ENCODE results near the gene VWA5B2. TPM values are rescaled to one million over a fixed set of nuclear protein-coding genes. Genes with fewer than 3 reads are reported as not detected.

Gene VWA5B2
- polyA plus RNA-seq, 4 donors = 1.4 to 15.3 (median 2.5) TPM

DNA sequence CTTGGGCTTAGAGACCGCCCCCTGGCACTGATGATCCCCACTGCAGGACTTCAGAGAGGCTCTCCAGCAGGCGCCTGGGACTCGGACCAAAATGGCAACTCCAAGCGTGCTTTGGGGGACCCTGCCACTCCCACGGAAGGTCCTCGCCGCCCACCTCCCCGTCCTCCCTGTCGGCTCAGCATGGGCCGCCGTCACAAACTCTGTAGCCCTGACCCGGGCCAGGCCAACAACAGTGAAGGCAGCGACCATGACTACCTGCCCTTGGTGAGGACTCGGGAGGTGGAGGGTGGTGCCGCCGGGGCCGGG, 11.7 kb downstream of the VWA5B2 start:
- Histone ChIP-seq H3K4me1 (ENCODE audit: control insufficient read depth in 3 of 3, insufficient read depth in 2 of 3, low read depth in 1 of 3, low read length in 2 of 3) (peaks cover 0 to 4% (median 0%) of the 10 kb centered on the region in 3 donors), H3K27ac (ENCODE audit: low read depth in 1 of 3, low read length in 2 of 3) (no peak overlapping the region), H3K9me3 (ENCODE audit: control insufficient read depth in 2 of 2, insufficient read depth in 1 of 2, low read depth in 1 of 2, low read length in 1 of 2) (peaks cover 0 to 2% of the 10 kb centered on the region in 2 donors), H3K27me3 (ENCODE audit: control insufficient read depth in 3 of 3, insufficient read depth in 3 of 3, low read length in 3 of 3) (peaks cover 0 to 6% (median 0%) of the 10 kb centered on the region in 3 donors), H3K4me3 (ENCODE audit: low read depth in 1 of 3, low read length in 3 of 3) (peak overlapping the region in 2 of 3 donors; percentile 19 to 25), H3K36me3 (ENCODE audit: control insufficient read depth in 3 of 3, insufficient read depth in 2 of 3, low read depth in 1 of 3, low read length in 3 of 3) (peaks cover 9 to 35% (median 17%) of the 10 kb centered on the region in 3 donors)
- FAIRE-seq (no peak), DNase-seq (no peak)
- 15 to 35% (median 24%) methylated on average over 17 of the region's 17 CpGs for WGBS, 3 donors

DNA sequence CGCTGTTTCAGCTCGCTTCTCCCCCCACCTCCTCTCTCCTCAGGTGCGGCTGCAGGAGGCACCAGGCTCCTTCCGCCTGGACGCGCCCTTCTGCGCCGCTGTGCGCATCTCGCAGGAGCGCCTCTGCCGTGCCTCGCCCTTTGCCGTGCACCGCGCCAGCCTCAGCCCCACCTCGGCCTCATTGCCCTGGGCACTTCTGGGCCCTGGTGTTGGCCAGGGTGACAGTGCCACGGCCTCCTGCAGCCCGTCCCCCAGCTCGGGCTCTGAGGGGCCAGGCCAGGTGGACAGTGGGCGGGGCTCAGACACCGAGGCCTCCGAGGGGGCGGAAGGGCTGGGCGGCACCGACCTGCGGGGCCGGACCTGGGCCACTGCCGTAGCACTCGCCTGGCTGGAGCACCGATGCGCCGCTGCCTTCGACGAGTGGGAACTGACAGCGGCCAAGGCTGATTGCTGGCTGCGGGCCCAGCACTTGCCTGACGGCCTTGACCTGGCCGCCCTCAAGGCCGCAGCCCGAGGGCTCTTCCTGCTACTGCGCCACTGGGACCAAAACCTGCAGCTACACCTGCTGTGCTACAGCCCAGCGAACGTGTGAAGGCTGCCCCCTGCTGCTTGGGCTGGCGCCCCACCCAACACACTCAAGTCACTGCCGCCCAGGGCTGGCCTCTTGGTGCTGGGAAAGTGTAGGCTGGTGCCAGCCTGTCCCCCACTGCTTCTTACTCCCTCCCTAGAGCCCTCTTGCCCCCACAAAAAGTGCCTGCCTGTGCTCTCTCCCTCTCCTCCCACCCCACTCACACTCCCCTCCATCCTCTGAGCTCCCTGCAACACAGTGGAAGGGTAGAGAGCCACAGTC, 12.3 kb downstream of the VWA5B2 start:
- Histone ChIP-seq H3K4me3 (ENCODE audit: low read depth in 1 of 3, low read length in 3 of 3) (peak overlapping the region in 2 of 3 donors; percentile 19 to 25), H3K27ac (ENCODE audit: low read depth in 1 of 3, low read length in 2 of 3) (peak overlapping the region in 1 of 3 donors; percentile 5), H3K27me3 (ENCODE audit: control insufficient read depth in 3 of 3, insufficient read depth in 3 of 3, low read length in 3 of 3) (peaks cover 0 to 6% (median 0%) of the 10 kb centered on the region in 3 donors), H3K36me3 (ENCODE audit: control insufficient read depth in 3 of 3, insufficient read depth in 2 of 3, low read depth in 1 of 3, low read length in 3 of 3) (peaks cover 9 to 35% (median 17%) of the 10 kb centered on the region in 3 donors), H3K9me3 (ENCODE audit: control insufficient read depth in 2 of 2, insufficient read depth in 1 of 2, low read depth in 1 of 2, low read length in 1 of 2) (peaks cover 0 to 2% of the 10 kb centered on the region in 2 donors), H3K4me1 (ENCODE audit: control insufficient read depth in 3 of 3, insufficient read depth in 2 of 3, low read depth in 1 of 3, low read length in 2 of 3) (peaks cover 0 to 4% (median 0%) of the 10 kb centered on the region in 3 donors)
- peak; percentile 75 to 85 for DNase-seq
- 9 to 41% (median 27%) methylated on average over 38 to 46 of the region's 46 CpGs for WGBS, 3 donors
- no peak for FAIRE-seq

DNA sequence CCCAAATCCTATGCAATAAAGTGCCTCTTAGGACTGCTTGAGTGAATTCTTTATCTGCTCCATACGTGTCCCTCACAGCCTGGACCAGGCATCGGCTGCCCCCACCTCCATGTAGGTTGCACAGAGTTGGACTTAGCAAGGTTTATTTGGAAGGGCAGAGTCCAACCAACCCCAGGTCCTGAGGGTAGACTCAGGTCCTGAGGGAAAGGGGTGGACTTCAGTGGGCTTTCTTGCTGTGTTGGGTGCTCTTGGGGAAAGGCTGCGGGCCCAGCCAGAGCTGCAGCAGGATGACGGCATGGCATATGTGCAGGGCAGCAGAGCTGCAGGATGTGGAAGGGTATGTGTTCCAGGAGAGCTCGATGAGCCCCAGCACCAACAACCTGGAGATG, 12.9 kb downstream of the VWA5B2 start:
- Histone ChIP-seq H3K27me3 (ENCODE audit: control insufficient read depth in 3 of 3, insufficient read depth in 3 of 3, low read length in 3 of 3) (no peaks in the 10 kb centered on the region), H3K4me3 (ENCODE audit: low read depth in 1 of 3, low read length in 3 of 3) (no peak overlapping the region), H3K36me3 (ENCODE audit: control insufficient read depth in 3 of 3, insufficient read depth in 2 of 3, low read depth in 1 of 3, low read length in 3 of 3) (peaks cover 9 to 35% (median 17%) of the 10 kb centered on the region in 3 donors), H3K4me1 (ENCODE audit: control insufficient read depth in 3 of 3, insufficient read depth in 2 of 3, low read depth in 1 of 3, low read length in 2 of 3) (peaks cover 0 to 4% (median 0%) of the 10 kb centered on the region in 3 donors), H3K9me3 (ENCODE audit: control insufficient read depth in 2 of 2, insufficient read depth in 1 of 2, low read depth in 1 of 2, low read length in 1 of 2) (peaks cover 0 to 2% of the 10 kb centered on the region in 2 donors), H3K27ac (ENCODE audit: low read depth in 1 of 3, low read length in 2 of 3) (peak overlapping the region in 1 of 3 donors; percentile 5)
- WGBS, 3 donors = 72 to 80% (median 76%) methylated on average over 5 of the region's 5 CpGs
- DNase-seq = no peak
- FAIRE-seq = no peak

DNA sequence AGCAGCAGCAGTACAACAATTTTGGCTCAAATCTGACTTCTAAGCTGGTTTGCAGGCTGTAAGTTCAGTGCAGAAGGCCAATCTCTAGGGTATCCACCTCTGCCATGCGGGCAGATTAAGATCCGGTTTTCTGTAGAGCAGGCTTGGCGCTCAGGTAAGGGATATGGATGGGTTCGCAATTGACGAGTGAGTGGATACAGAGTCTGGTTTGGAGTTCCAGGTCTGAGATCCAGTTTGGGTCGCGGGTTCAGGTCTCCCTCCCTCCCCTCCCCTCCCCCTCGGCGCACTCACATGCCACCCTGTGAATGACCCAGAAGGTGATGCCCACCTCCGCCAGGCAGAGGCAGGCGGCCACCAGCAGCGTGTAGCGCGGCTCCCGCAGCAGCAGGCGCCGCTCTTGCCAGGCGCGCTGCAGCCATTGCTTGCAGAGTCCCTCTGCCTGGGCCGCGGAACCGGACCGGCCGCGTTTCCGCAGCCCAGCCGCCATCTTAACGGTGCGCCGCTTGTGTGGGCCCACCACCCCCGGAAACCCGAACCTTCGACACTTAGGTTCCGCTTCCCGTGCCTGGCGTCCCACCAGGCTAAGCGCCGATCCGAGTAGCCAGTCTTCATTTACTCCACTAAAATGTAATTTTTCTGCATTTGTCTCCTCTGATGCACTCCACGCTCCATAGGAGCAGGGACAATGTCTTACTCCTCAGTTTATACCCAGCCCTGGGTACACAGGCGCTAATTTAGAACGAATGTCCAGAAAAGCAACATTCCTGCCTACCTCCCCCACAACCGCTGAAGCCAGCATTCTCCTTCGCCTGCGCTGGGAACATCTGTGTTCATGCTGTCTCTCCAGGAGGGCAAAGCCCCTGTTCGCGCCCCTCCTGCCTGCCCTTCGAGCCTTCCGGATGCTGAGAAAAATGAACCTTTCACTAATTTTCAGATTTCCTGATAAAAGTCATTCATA, 19.3 kb downstream of the VWA5B2 start, which contains the start of gene ALG3:
ALG3 (minus strand) TSS at position 509 of the 958 bp plus-strand sequence; CDS start at position 487, 22 bp downstream.
- peak; percentile 83 to 95 for DNase-seq
- H3K9me3 ChIP-seq (ENCODE audit: control insufficient read depth in 2 of 2, insufficient read depth in 1 of 2, low read depth in 1 of 2, low read length in 1 of 2) = no peaks in the 10 kb centered on the region
- peak within 1 kb of the TSS; percentile 75 to 86 (median 83) for H3K27ac ChIP-seq (ENCODE audit: low read depth in 1 of 3, low read length in 2 of 3)
- H3K4me1 ChIP-seq (ENCODE audit: control insufficient read depth in 3 of 3, insufficient read depth in 2 of 3, low read depth in 1 of 3, low read length in 2 of 3) = peaks cover 0 to 2% (median 0%) of the 10 kb centered on the region in 3 donors
- 0 to 1% (median 1%) methylated on average over 44 to 49 of the region's 49 CpGs for WGBS, 3 donors
- no peaks in the 10 kb centered on the region for H3K27me3 ChIP-seq (ENCODE audit: control insufficient read depth in 3 of 3, insufficient read depth in 3 of 3, low read length in 3 of 3)
- no peak for FAIRE-seq
- H3K4me3 ChIP-seq (ENCODE audit: low read depth in 1 of 3, low read length in 3 of 3) = peak within 1 kb of the TSS; percentile 53 to 89 (median 71)
- peaks cover 9 to 19% (median 9%) of the 10 kb centered on the region in 3 donors for H3K36me3 ChIP-seq (ENCODE audit: control insufficient read depth in 3 of 3, insufficient read depth in 2 of 3, low read depth in 1 of 3, low read length in 3 of 3)

DNA sequence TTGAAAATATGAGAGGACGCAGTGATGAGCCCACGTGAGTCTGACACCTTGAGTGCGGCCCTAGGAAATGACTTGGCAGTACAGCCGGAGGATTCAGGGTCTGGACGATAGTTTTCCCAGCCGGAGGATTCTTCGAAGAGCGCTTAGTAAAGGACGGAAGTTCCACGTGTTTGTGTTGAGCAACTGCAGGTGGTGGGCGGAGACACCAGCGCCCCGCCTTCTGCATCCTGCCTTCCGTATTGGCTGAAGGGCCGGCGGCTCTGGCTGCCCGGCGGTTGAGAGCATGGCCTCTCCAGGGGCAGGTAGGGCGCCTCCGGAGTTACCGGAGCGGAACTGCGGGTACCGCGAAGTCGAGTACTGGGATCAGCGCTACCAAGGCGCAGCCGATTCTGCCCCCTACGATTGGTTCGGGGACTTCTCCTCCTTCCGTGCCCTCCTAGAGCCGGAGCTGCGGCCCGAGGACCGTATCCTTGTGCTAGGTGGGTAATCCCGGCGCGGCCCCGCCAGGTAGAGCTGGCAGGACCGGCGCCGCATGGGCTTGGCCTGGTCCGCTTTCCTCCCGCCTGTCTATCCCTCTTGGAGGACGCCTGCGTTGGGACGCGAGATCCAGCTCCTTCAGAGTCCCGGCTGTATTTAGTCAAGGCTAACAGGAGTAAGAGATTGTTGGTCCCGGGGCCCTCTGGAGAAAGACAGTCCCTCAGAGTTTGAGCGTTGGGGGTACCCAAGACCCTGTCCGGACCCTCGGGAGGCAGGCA, 20.2 kb downstream of the VWA5B2 start, which contains the start of gene EEF1AKMT4:
EEF1AKMT4 (plus strand) TSS at position 261 of the 755 bp plus-strand sequence; CDS start at position 284, 23 bp downstream.
- FAIRE-seq (no peak), DNase-seq (peak; percentile 97 to 98)
- H3K9me3 ChIP-seq (ENCODE audit: control insufficient read depth in 2 of 2, insufficient read depth in 1 of 2, low read depth in 1 of 2, low read length in 1 of 2) = no peaks in the 10 kb centered on the region
- H3K27ac ChIP-seq (ENCODE audit: low read depth in 1 of 3, low read length in 2 of 3) = peak within 1 kb of the TSS; percentile 75 to 86 (median 83)
- H3K4me1 ChIP-seq (ENCODE audit: control insufficient read depth in 3 of 3, insufficient read depth in 2 of 3, low read depth in 1 of 3, low read length in 2 of 3) = peaks cover 0 to 2% (median 0%) of the 10 kb centered on the region in 3 donors
- H3K27me3 ChIP-seq (ENCODE audit: control insufficient read depth in 3 of 3, insufficient read depth in 3 of 3, low read length in 3 of 3) = no peaks in the 10 kb centered on the region
- 0% methylated on average over 53 to 54 of the region's 54 CpGs for WGBS, 3 donors
- H3K4me3 ChIP-seq (ENCODE audit: low read depth in 1 of 3, low read length in 3 of 3) = peak within 1 kb of the TSS; percentile 53 to 89 (median 71)
- H3K36me3 ChIP-seq (ENCODE audit: control insufficient read depth in 3 of 3, insufficient read depth in 2 of 3, low read depth in 1 of 3, low read length in 3 of 3) = peaks cover 5 to 11% (median 8%) of the 10 kb centered on the region in 3 donors

DNA sequence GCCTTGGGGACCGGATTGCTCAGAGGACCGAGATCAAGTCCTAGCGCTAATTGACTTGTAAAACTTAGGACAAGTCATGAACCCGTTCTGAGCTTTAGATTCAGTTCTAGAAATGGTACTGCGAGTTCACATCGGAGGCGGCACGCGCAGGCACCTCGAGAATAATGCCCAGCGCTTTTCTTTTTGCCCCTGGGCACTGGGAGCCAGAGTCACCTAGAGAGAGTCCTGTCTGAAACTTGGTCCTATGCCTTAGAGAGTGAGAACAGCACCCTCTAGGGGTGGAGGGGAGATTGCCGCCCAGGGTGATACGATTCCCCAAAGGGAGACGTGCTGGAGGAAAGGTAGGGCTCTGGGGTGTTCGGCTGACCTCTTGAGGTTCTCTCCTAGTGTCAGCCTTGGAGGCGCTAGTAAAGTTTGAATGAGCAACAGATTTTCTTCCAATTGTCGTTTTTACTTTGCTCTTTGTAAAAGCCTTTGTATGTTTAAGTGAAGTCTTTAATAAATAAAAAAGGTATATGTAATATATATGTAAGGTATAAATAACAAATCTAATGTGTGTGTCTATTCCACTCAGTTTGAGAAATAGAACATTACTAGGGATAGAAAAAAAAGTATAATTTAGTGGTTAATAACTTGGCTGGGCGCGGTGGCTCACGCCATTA, 20.9 kb downstream of the VWA5B2 start:
- 10 to 13% (median 12%) methylated on average over 20 of the region's 20 CpGs for WGBS, 3 donors
- Histone ChIP-seq H3K4me3 (ENCODE audit: low read depth in 1 of 3, low read length in 3 of 3) (peak overlapping the region in 2 of 3 donors; percentile 71 to 89), H3K27ac (ENCODE audit: low read depth in 1 of 3, low read length in 2 of 3) (peak overlapping the region; percentile 47 to 75 (median 67)), H3K36me3 (ENCODE audit: control insufficient read depth in 3 of 3, insufficient read depth in 2 of 3, low read depth in 1 of 3, low read length in 3 of 3) (peaks cover 0 to 7% (median 3%) of the 10 kb centered on the region in 3 donors), H3K9me3 (ENCODE audit: control insufficient read depth in 2 of 2, insufficient read depth in 1 of 2, low read depth in 1 of 2, low read length in 1 of 2) (no peaks in the 10 kb centered on the region), H3K4me1 (ENCODE audit: control insufficient read depth in 3 of 3, insufficient read depth in 2 of 3, low read depth in 1 of 3, low read length in 2 of 3) (peaks cover 0 to 2% (median 0%) of the 10 kb centered on the region in 3 donors), H3K27me3 (ENCODE audit: control insufficient read depth in 3 of 3, insufficient read depth in 3 of 3, low read length in 3 of 3) (no peaks in the 10 kb centered on the region)
- DNase-seq (peak; percentile 94), FAIRE-seq (no peak)

DNA sequence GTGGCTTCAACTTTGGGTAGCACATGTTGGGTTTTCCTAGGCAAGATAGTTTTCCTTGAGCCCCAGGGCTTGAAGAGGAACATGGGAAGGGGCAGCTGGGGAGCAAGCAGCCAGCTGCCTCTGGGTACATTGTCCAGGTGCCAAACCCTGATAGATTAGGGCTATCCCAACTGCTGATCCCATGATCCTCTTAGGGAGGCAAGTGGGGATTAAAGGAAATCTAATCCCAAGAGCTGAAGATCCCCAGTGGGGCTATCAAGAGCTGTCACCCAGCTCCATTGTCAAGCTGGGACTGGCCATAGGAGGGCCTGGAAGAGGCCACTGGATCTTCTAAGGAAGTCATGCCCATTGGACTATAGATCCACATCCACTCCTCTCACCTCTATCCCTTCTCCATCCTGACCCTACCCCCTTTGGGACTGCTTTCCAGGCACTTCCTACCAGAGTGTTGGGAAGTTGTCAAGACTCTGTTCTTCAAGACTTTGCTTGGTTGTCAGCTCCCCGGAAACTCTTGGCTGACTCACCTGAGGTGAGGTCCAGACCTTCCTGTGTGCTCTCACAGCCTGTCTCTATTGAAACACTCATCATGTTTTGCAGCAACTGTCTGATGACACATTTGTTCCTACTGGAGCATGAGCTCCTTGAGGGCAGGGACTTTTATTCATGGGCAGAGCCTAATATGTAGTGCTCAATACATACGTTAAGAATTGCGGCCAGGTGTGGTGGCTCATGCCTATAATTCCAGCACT, 26.1 kb downstream of the VWA5B2 start:
- FAIRE-seq = no peak
- Histone ChIP-seq H3K36me3 (ENCODE audit: control insufficient read depth in 3 of 3, insufficient read depth in 2 of 3, low read depth in 1 of 3, low read length in 3 of 3) (peaks cover 0 to 16% (median 2%) of the 10 kb centered on the region in 3 donors), H3K27ac (ENCODE audit: low read depth in 1 of 3, low read length in 2 of 3) (no peak overlapping the region), H3K27me3 (ENCODE audit: control insufficient read depth in 3 of 3, insufficient read depth in 3 of 3, low read length in 3 of 3) (peaks cover 0 to 20% (median 7%) of the 10 kb centered on the region in 3 donors), H3K9me3 (ENCODE audit: control insufficient read depth in 2 of 2, insufficient read depth in 1 of 2, low read depth in 1 of 2, low read length in 1 of 2) (no peaks in the 10 kb centered on the region), H3K4me3 (ENCODE audit: low read depth in 1 of 3, low read length in 3 of 3) (no peak overlapping the region), H3K4me1 (ENCODE audit: control insufficient read depth in 3 of 3, insufficient read depth in 2 of 3, low read depth in 1 of 3, low read length in 2 of 3) (peaks cover 0 to 5% (median 0%) of the 10 kb centered on the region in 3 donors)
- DNase-seq = no peak
- WGBS, 3 donors = 93 to 98% (median 95%) methylated on average over 3 of the region's 3 CpGs

Data from small intestine (tissue), 7 donors.